ENCODE results near the gene EPHB3. TPM values are rescaled to one million over a fixed set of nuclear protein-coding genes. Genes with fewer than 3 reads are reported as not detected.

The EPHB3 gene
- total and polyA plus RNA-seq, 2 of the 4 experiments (the other 2 are of a cell fraction): 0.72 to 2.9 TPM

DNA sequence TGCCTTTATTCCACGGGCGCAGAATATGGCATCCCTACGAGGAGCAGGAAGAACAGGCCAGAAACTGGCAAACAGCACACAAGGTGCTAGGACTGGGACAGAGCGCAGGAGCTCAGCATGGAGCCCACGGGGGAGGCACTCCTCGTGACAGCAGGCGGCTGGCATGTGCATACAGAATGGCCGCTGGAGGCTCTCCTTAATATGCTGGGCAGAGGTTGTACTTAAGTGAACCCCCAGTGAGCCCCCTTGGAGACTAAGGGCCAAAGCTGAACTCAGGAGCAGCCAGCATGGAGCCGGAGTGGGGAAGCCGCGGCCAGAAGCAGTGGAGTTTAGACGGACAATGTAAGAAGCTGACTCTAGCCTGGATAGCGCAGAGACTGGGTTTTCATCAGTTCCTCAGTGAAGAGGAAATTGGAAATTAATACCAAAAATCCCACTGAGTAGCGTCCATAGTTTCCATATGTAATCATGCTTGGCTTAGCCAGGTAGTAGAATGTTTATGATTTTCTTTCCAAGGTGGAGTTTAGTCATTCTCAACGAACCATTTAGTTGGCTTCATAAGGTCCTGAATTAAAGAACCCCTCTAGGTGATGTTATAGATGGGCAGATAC is 69.4 kb downstream of the EPHB3 start:
- Histone ChIP-seq H3K9ac (ENCODE audit: low read depth, low read length) (no peak overlapping the region), H3K4ac (ENCODE audit: low read depth, low read length) (no peak overlapping the region), H3K4me3 (ENCODE audit: insufficient read depth, low read depth, low read length) (no peak overlapping the region), H3K27ac (ENCODE audit: insufficient read depth, low read length) (no peak overlapping the region), H4K20me1 (ENCODE audit: insufficient read depth, low read length) (no peaks in the 10 kb centered on the region), H3K79me1 (ENCODE audit: low read depth in 1 of 2, low read length in 2 of 2) (no peaks in the 10 kb centered on the region), H4K8ac (ENCODE audit: low read depth in 2 of 2, low read length in 2 of 2) (no peak overlapping the region), H4K91ac (ENCODE audit: insufficient read depth, low read depth, low read length) (no peak overlapping the region), H3K23ac (ENCODE audit: low read depth, low read length) (no peak overlapping the region), H3K4me2 (ENCODE audit: low read depth, low read length) (no peak overlapping the region), H3K27me3 (ENCODE audit: control insufficient read depth, insufficient read depth, low read length) (peaks cover 18% of the 10 kb centered on the region), H4K5ac (ENCODE audit: low read depth, low read length) (no peak overlapping the region), H2BK120ac (ENCODE audit: low read depth, low read length) (no peak overlapping the region), H3K36me3 (ENCODE audit: control insufficient read depth, insufficient read depth, low read length) (no peaks in the 10 kb centered on the region), H3K9me3 (ENCODE audit: control insufficient read depth, insufficient read depth, low read length) (no peaks in the 10 kb centered on the region), H2BK15ac (ENCODE audit: low read depth, low read length) (no peak overlapping the region), H3K9me1 (ENCODE audit: insufficient read depth, low read length) (no peaks in the 10 kb centered on the region), H2BK20ac (ENCODE audit: low read depth, low read length) (no peak overlapping the region), H3K56ac (ENCODE audit: extremely low read depth, insufficient read depth, low read length) (no peak overlapping the region), H3K4me1 (ENCODE audit: control insufficient read depth, insufficient read depth, low read length) (peaks cover 4% of the 10 kb centered on the region; the same call in 1 of the 2 replicates), H2AK9ac (replicated peaks; ENCODE audit: low read depth, low read length, poor library complexity) (no peak overlapping the region), H3K18ac (ENCODE audit: low read depth, low read length) (no peak overlapping the region), H2AFZ (replicated peaks; ENCODE audit: low read length, poor library complexity) (no peak overlapping the region), H2AK5ac (ENCODE audit: low read depth, low read length) (no peak overlapping the region), H2BK5ac (ENCODE audit: low read depth, low read length, poor library complexity, severe bottlenecking) (no peak overlapping the region), H3K14ac (replicated peaks; ENCODE audit: low read depth, low read length) (no peak overlapping the region)
- intact Hi-C loops (cut with micrococcal nuclease): no loop called here
- in situ Hi-C loops (cut with MboI; ENCODE audit: low sequenced_read_pairs): no loop called here
- BruUV-seq (replicated peaks): no TSS peak
- 85% methylated on average over 5 of the region's 15 CpGs; no CpG with 5 or more reads in 1 of the 2 experiments for WGBS, 2 experiments (ENCODE audit: extremely low coverage in 2 of 2, insufficient read length in 1 of 2)
- dilution Hi-C loops (cut with HindIII; ENCODE audit: low sequenced_read_pairs, unreplicated experiment): no loop called here
- POLR2A ChIA-PET (ENCODE audit: unreplicated experiment): interaction anchor here (0.7 kb wide), 1 partner anchor 11 kb away, joined by 3 read pairs; no protein-coding TSS in a partner anchor
- no peak for TF ChIP-seq FOS (IDR thresholded peaks at IDR 0.05; ENCODE audit: low read depth, low read length)
- TF ChIP-seq CEBPB (IDR thresholded peaks at IDR 0.05; ENCODE audit: low read depth, low read length): no peak
- no peak for TF ChIP-seq MXI1 (IDR thresholded peaks at IDR 0.05; ENCODE audit: borderline replicate concordance, low read depth, low read length)
- TF ChIP-seq RAD21 (IDR thresholded peaks at IDR 0.05; ENCODE audit: low read length): no peak
- TF ChIP-seq USF2 (IDR thresholded peaks at IDR 0.05; ENCODE audit: low read depth, low read length): no peak
- TF ChIP-seq SMC3 (IDR thresholded peaks at IDR 0.05; ENCODE audit: low read depth, low read length): no peak
- TF ChIP-seq ELK1 (IDR thresholded peaks at IDR 0.05; ENCODE audit: borderline replicate concordance, low read depth, low read length): no peak
- no peak for TF ChIP-seq MAFK (IDR thresholded peaks at IDR 0.05; ENCODE audit: low read depth, low read length)
- TF ChIP-seq CTCF (conservative IDR thresholded peaks at IDR 0.05; ENCODE audit: low read depth, low read length): no peak
- no peak for TF ChIP-seq NFE2L2 (IDR thresholded peaks at IDR 0.05; ENCODE audit: low read depth, low read length)
- no peak for TF ChIP-seq CHD1 (IDR thresholded peaks at IDR 0.05; ENCODE audit: low read depth, low read length)
- no peak for TF ChIP-seq BHLHE40 (IDR thresholded peaks at IDR 0.05; ENCODE audit: low read depth, low read length)
- TF ChIP-seq POLR2A (IDR thresholded peaks at IDR 0.05; ENCODE audit: low read depth, low read length): no peak
- TF ChIP-seq RCOR1 (IDR thresholded peaks at IDR 0.05; ENCODE audit: insufficient replicate concordance, low read length): no peak
- TF ChIP-seq RFX5 (IDR thresholded peaks at IDR 0.05; ENCODE audit: low read depth, low read length): no peak
- no peak for TF ChIP-seq MAZ (IDR thresholded peaks at IDR 0.05; ENCODE audit: borderline replicate concordance, low read depth, low read length)
- no peak for ATAC-seq (ENCODE audit: low read depth)
- CTCF ChIA-PET: no interaction called here
- DNase-seq: no peak
